PC-9 (cell line): ENCODE measurements around the gene NUDCD3. TPM values are rescaled to one million over a fixed set of nuclear protein-coding genes. Genes with fewer than 3 reads are reported as not detected.

Experiments
- BruUV-seq: library from RNA; stranded (reverse); fragments of 400-500 nt; replicated peaks from 2 replicates; lab custom pipeline; 2021; lab: Mats Ljungman, UMichigan
- CTCF ChIA-PET: fragments of 300-600 bp; sonication (Branson Sonifier 250); formaldehyde crosslinking; loops from one replicate; lab custom pipeline; 2022; ENCODE audit warnings: antibody characterized with exemption; lab: Charles Lee
- POLR2A ChIA-PET: fragments of 300-600 bp; sonication (Branson Sonifier 250); formaldehyde crosslinking; loops from one replicate; lab custom pipeline; 2022; ENCODE audit warnings: antibody characterized with exemption; ENCODE audit not compliant: unreplicated experiment; lab: Charles Lee
- DNase-seq, 2 experiments: peaks; one replicate each; pipeline versions ENCODE4 v3.0.0 to v3.0.0-alpha.2; 2015 to 2022; ENCODE audit warnings: mixed read lengths in 1 of 2
- H2AFZ ChIP-seq: fragments of 200-600 bp; sonication (generic); 2 replicates; pipeline ENCODE4 v1.8.1; 2017; ENCODE audit warnings: antibody characterized with exemption
- H3F3A ChIP-seq: fragments of 200-600 bp; sonication (generic); 2 replicates; pipeline ENCODE4 v1.8.1; 2017; ENCODE audit warnings: antibody characterized with exemption, mild to moderate bottlenecking, low read depth; ENCODE audit not compliant: insufficient read depth
- H3K27ac ChIP-seq: fragments of 200-600 bp; sonication (generic); 2 replicates; pipeline ENCODE4 v1.6.1; 2016; ENCODE audit warnings: mixed run types
- H3K27me3 ChIP-seq: fragments of 200-600 bp; sonication (generic); 2 replicates; pipeline ENCODE4 v1.6.1; 2016; ENCODE audit warnings: low read depth, mixed run types; ENCODE audit not compliant: insufficient read depth
- H3K36me3 ChIP-seq: fragments of 200-600 bp; sonication (generic); 2 replicates; pipeline ENCODE4 v1.6.1; 2016; ENCODE audit warnings: low read depth, mixed run types
- H3K4me1 ChIP-seq: fragments of 200-600 bp; sonication (generic); replicated peaks from 2 replicates; pipeline ENCODE4 v1.6.1; 2016; ENCODE audit warnings: mixed run types; ENCODE audit not compliant: insufficient read depth
- H3K4me2 ChIP-seq: fragments of 200-600 bp; sonication (generic); 2 replicates; pipeline ENCODE4 v1.6.1; 2017; ENCODE audit warnings: mixed run types
- H3K4me3 ChIP-seq: fragments of 200-600 bp; sonication (generic); 2 replicates; pipeline ENCODE4 v1.6.1; 2016; ENCODE audit warnings: mixed run types
- H3K79me2 ChIP-seq: fragments of 200-600 bp; sonication (generic); 2 replicates; pipeline ENCODE4 v1.6.1; 2017; ENCODE audit warnings: low read depth, mixed run types
- H3K9me2 ChIP-seq: fragments of 200-600 bp; sonication (generic); 2 replicates; pipeline ENCODE4 v1.8.1; 2017; ENCODE audit warnings: mild to moderate bottlenecking; ENCODE audit not compliant: insufficient read depth
- H3K9me3 ChIP-seq: fragments of 200-600 bp; sonication (generic); 2 replicates; pipeline ENCODE4 v1.8.1; 2016; ENCODE audit warnings: low read depth; ENCODE audit not compliant: insufficient read depth
- H4K20me1 ChIP-seq: fragments of 200-600 bp; sonication (generic); 2 replicates; pipeline ENCODE4 v1.8.1; 2017; ENCODE audit not compliant: insufficient read depth
- EZH2 ChIP-seq: fragments of 200-600 bp; sonication (generic); IDR thresholded peaks from 2 replicates; pipeline ENCODE4 v1.8.0; 2017; ENCODE audit warnings: antibody characterized with exemption, low read depth
- intact Hi-C: fragments of 100-400 bp; cut with micrococcal nuclease; formaldehyde crosslinking; loops from one replicate; pipeline ENCODE4 v1.10.0; 2022; ENCODE audit not compliant: unreplicated experiment
- total RNA-seq: library from RNA; stranded (reverse); gene quantifications from 2 replicates; pipeline ENCODE4 v1.2.3, GENCODE V29; 2021
- TF ChIP-seq, protein P1 (sequence below): fragments of 200-600 bp; sonication (generic); conservative IDR thresholded peaks from 2 replicates; pipeline ENCODE4 v1.6.1; 2017; ENCODE audit warnings: mixed run types, antibody characterized with exemption, mild to moderate bottlenecking, moderate library complexity

Gene NUDCD3
- total RNA-seq, 1 experiment from 2014 or later: 149 TPM

DNA sequence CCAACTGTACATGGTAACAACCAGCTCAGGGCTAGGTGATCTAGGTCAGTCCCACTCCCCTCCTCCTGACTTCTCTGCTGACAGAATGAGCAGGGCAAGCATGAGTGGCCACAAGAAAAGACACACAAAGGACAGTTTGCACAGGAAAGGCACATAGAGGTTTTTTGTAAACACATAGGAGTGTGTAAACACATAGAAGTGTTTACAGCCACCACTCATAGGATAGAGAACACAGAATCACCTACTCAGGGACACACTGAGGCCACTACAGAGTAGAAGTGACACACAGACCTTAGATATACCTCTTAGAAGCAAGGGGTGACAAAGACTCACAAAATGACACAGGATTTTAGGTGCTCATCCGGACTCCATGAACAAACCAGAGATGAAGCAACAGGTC is 19.0 kb downstream of the NUDCD3 start:
- H3F3A ChIP-seq: peaks cover 10% of the 10 kb centered on the region
- intact Hi-C loops: no loop called here
- H3K9me2 ChIP-seq: no peaks in the 10 kb centered on the region
- H2AFZ ChIP-seq: no peak overlapping the region
- no peaks in the 10 kb centered on the region for H3K27me3 ChIP-seq
- peaks cover 29% of the 10 kb centered on the region for H3K4me1 ChIP-seq
- H3K27ac ChIP-seq: no peak overlapping the region
- H3K4me3 ChIP-seq: no peak overlapping the region
- H3K4me2 ChIP-seq: no peak overlapping the region
- no peaks in the 10 kb centered on the region for H3K9me3 ChIP-seq
- TF ChIP-seq, protein P1, sequence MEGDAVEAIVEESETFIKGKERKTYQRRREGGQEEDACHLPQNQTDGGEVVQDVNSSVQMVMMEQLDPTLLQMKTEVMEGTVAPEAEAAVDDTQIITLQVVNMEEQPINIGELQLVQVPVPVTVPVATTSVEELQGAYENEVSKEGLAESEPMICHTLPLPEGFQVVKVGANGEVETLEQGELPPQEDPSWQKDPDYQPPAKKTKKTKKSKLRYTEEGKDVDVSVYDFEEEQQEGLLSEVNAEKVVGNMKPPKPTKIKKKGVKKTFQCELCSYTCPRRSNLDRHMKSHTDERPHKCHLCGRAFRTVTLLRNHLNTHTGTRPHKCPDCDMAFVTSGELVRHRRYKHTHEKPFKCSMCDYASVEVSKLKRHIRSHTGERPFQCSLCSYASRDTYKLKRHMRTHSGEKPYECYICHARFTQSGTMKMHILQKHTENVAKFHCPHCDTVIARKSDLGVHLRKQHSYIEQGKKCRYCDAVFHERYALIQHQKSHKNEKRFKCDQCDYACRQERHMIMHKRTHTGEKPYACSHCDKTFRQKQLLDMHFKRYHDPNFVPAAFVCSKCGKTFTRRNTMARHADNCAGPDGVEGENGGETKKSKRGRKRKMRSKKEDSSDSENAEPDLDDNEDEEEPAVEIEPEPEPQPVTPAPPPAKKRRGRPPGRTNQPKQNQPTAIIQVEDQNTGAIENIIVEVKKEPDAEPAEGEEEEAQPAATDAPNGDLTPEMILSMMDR: no peak
- no peak for TF ChIP-seq EZH2
- no peak for DNase-seq
- peaks cover 94% of the 10 kb centered on the region for H3K79me2 ChIP-seq
- no TSS peak for BruUV-seq
- peaks cover 52% of the 10 kb centered on the region for H3K36me3 ChIP-seq
- H4K20me1 ChIP-seq: peaks cover 35% of the 10 kb centered on the region
- CTCF ChIA-PET: interaction anchor here (0.6 kb wide), 1 partner anchor 230 kb away, joined by 5 read pairs; no protein-coding TSS in a partner anchor
- POLR2A ChIA-PET: no interaction called here

DNA sequence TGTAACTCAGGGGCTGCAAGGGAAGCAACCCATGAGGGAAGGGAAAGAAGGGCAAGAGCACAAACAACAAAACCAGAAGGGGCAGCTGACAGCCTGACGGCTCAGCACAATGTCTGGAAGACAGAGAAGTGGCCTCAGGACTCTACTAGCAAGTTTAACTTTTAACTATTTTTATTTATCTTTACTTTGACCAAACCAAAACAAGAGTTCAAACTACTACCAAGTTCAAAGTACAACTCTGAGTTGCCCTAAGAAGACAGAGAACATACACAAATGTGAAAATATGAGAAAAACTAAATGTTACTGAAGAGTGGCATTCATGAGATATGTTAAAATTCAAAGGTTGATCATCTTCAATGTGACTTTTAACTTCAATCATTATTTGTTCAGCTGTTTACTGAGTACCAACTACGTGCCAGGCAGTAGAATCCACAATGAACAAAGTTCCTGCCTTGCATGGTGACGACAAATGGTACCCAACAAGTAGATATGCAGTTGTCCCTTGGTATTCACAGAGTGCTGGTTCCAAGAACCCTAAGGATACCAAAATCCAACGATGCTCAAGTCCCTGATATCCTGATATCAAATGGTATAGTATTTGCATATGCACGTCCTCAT is 19.7 kb downstream of the NUDCD3 start:
- BruUV-seq: no TSS peak
- H3K36me3 ChIP-seq: peaks cover 45% of the 10 kb centered on the region
- DNase-seq: no peak
- peaks cover 29% of the 10 kb centered on the region for H3K4me1 ChIP-seq
- no peak overlapping the region for H3K4me3 ChIP-seq
- no peaks in the 10 kb centered on the region for H3K9me2 ChIP-seq
- no peaks in the 10 kb centered on the region for H3K27me3 ChIP-seq
- no peaks in the 10 kb centered on the region for H3K9me3 ChIP-seq
- intact Hi-C loops: no loop called here
- peaks cover 10% of the 10 kb centered on the region for H3F3A ChIP-seq
- no peak overlapping the region for H2AFZ ChIP-seq
- no peak overlapping the region for H3K4me2 ChIP-seq
- H3K27ac ChIP-seq: no peak overlapping the region
- no peak for TF ChIP-seq EZH2
- TF ChIP-seq, protein P1: no peak
- ChIA-PET POLR2A (no interaction called here), CTCF (no interaction called here)
- H4K20me1 ChIP-seq: peaks cover 41% of the 10 kb centered on the region
- H3K79me2 ChIP-seq: peaks cover 94% of the 10 kb centered on the region

DNA sequence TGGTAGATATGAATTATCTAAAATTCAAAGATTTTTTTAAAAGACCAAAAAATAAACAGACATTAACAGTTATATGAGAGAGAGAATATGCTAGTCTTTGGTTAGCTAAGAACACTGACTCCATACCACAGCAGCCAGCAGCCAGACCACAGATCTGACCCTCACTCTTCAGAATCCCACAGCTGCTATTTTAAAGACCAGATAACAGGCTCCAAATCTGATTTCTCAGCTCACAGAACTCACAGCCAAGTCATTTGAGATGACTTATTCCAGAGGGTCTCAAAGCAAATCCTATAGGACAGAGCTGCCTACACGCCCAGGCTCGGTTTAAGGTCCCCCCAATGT is 20.4 kb downstream of the NUDCD3 start:
- TF ChIP-seq, protein P1: no peak
- TF ChIP-seq EZH2: no peak
- peaks cover 28% of the 10 kb centered on the region for H3K4me1 ChIP-seq
- ChIA-PET POLR2A (no interaction called here), CTCF (no interaction called here)
- peaks cover 47% of the 10 kb centered on the region for H4K20me1 ChIP-seq
- peaks cover 42% of the 10 kb centered on the region for H3K36me3 ChIP-seq
- no peaks in the 10 kb centered on the region for H3K27me3 ChIP-seq
- peaks cover 10% of the 10 kb centered on the region for H3F3A ChIP-seq
- intact Hi-C loops: no loop called here
- no peak overlapping the region for H3K4me2 ChIP-seq
- no peak for DNase-seq
- no peaks in the 10 kb centered on the region for H3K9me2 ChIP-seq
- no peak overlapping the region for H3K27ac ChIP-seq
- H3K4me3 ChIP-seq: no peak overlapping the region
- BruUV-seq: no TSS peak
- no peak overlapping the region for H2AFZ ChIP-seq
- H3K79me2 ChIP-seq: peaks cover 94% of the 10 kb centered on the region
- H3K9me3 ChIP-seq: no peaks in the 10 kb centered on the region
